Fibroblast of skin of right quadriceps (primary cell): ENCODE results near the gene LRRC1.
"Not testable (repeated sequence)": the region's sequence is repeated elsewhere in the genome, so short reads cannot be mapped to it uniquely, and the experiment has no call there.

Source experiments
- DNase-seq: peaks from one replicate; pipeline ENCODE4 v3.0.0-alpha.2; 2013

Gene LRRC1

GRCh38 chr6:53794720-53795339 lies at the start of gene LRRC1:
TSS of gene LRRC1 (plus strand) at chr6:53795005. CDS start at chr6:53795257, 252 bp downstream.
- peak; percentile 88 for DNase-seq

- DNase-seq, result no peak
Observed at GRCh38 chr6:53746442-53747103, 48.2 kb upstream of the LRRC1 start.

- DNase-seq, result no peak
Observed at GRCh38 chr6:53750052-53750650, 44.7 kb upstream of the LRRC1 start.

DNA sequence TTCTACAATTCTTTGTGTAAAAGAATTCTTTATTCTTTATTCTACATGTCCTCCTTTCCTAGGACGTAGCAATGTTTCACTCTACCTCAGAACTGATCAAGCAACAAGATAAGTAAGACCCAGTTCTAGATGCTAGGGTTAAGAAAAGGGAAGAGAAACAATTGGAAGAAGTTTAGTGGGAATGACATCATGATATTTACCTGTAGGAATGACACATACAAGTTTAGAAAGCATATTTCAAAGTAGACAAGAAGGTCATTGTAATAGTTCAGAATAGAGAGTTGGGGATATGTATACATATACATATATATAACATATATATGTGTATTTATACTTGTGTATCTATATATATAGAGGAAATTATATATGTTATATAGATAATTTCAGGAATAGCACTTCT lies 43.4 kb upstream of the LRRC1 start:
- DNase-seq, result no peak

GRCh38 chr6:53752440-53752839 lies 42.4 kb upstream of the LRRC1 start:
- no peak for DNase-seq

DNA sequence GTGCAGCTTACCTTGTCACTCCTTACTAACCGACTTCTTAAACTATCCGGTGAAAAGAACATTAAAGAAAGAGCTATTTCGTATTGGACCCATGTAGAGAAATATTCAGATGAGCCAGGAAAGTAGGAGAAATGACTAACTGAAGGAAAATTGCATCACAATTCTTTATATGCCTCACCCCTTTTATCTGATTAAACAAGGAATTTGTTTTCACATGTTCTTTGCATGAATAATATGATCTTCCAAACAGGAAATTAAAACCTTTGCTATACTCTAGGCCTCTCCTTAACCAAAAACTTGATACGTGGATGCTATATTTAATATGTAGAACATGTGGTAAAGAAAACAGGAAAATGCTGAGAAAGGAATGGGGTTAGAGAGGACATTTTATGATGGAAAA lies 41.9 kb upstream of the LRRC1 start:
- DNase-seq, result peak; percentile 75

GRCh38 chr6:53754330-53754729 lies 40.5 kb upstream of the LRRC1 start:
- no peak for DNase-seq

DNA sequence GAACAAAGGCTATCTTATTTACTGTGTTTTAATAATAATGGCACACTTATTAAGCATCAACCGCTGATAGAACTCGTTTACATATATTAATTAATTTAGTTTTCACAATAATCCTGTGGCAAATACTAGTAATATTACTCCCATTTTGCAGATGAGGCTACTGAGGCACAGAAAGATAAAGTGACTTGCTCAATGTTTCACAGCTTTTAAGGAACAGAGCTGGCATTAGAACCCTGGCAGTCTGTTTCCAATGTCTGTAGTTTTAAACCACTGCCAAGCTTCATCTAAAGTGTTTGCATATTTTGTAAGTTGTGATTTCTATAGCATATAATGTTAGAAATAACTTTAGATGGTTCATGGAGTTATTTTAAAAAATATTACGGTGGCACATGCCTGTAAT lies 38.4 kb upstream of the LRRC1 start:
- DNase-seq, result no peak

DNA sequence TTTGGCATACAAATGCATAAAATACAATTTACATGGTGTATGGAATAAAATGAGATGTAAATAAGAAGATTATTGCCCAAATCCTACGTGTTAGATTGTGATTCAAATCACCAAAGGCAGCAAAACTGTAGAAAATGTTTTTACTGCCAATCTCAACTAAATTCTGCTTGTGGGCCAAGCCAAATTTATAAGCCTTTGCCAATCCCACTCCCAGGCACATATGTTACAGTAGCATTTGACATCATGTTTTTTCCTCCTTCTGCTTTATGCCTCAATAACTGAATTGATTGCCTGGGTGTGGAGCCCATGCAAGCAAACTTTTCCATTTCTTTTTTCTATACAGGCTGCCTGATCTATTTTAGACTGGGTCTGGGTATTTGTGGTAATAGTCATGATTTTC lies 36.3 kb upstream of the LRRC1 start:
- DNase-seq, result no peak

DNA sequence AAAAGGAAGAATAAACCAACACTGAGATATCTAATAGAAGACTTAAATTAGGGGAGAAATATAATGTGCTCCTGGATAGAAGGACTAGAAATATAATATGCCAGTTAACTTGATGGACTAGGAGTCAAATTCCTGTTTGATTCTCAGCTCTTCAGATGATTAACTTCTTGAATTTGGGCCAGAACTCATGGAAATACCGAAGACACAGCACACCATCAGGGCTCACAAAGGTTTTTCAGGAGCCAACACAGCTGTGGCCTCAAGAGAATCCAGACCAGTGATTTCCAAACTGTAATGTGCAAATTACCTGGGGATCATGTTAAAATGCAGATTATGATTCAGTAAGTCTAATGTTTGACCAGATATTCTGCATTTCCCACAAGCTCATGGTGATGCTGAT lies 33.8 kb upstream of the LRRC1 start:
- DNase-seq, result no peak

- peak; percentile 8 for DNase-seq
Observed at GRCh38 chr6:53765270-53765669, 29.5 kb upstream of the LRRC1 start.

- no peak for DNase-seq
Observed at GRCh38 chr6:53766930-53767329, 27.9 kb upstream of the LRRC1 start.

- no peak for DNase-seq
Observed at GRCh38 chr6:53767941-53768340, 26.9 kb upstream of the LRRC1 start.

GRCh38 chr6:53768636-53769035 lies 26.2 kb upstream of the LRRC1 start:
- peak; percentile 21 for DNase-seq

- no peak for DNase-seq
Observed at GRCh38 chr6:53770780-53771249, 24.0 kb upstream of the LRRC1 start.

GRCh38 chr6:53771785-53772624 lies 22.8 kb upstream of the LRRC1 start:
- peak; percentile 30 for DNase-seq

- no peak for DNase-seq
Observed at GRCh38 chr6:53773044-53773696, 21.6 kb upstream of the LRRC1 start.

GRCh38 chr6:53776152-53776551 lies 18.7 kb upstream of the LRRC1 start:
- not testable (repeated sequence) for DNase-seq

DNA sequence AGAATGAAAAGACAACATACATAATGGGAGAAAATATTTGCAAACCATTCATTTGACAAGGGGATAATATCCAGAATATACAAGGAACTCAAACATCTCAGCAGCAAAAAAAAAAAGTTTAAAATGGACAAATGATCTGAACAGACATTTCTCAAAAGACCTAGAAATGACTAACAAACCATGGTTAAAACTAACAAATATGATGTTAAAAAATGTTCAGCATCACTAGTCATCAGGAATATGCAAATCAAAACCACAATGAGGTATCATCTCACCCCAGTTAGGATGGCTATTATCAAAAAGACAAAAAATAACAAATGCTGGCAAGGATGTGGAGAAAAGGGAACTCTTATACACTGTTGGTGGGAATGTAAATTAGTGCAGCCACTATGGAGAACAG lies 9.8 kb upstream of the LRRC1 start:
- DNase-seq, result not testable (repeated sequence)

DNA sequence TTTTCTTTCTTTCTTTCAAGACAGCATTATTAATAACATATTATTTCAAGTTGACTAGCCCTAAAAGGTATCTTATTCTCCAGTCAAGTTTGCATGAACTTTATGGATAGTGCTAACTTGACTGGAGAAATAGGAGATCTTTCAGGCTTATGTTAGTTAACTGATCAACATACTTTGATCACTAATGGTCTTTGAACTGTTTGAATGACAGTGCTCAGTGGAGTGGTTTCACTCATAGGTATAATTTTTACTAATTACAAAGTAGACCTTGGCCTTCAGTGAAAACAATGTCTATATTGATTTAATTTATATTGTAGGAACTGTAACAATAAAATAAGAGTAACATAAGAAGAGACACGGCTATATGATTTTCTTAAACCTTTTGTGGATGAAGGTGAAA lies 8.0 kb upstream of the LRRC1 start:
- DNase-seq, result no peak

GRCh38 chr6:53790886-53791285 lies 3.9 kb upstream of the LRRC1 start:
- DNase-seq, result no peak

GRCh38 chr6:53792016-53792415 lies 2.8 kb upstream of the LRRC1 start:
- DNase-seq, result no peak

DNA sequence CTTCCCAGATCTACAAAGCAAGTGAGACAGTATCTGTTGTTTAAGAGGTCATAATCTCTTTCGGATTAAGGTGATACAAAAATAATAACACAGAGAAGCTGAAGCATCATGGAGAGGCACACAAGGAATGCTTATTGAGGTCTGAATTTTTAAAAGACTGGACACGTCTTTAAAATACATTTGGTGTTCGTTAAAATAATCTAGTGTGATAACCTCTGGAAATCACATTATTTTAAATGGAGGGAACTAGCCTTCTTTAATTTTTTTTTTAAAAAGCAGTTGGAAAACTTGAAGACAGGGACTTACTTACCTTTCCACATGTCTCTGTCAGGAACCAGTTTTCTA lies 1.9 kb upstream of the LRRC1 start:
- DNase-seq, result no peak
